Esophagus muscularis mucosa (tissue), 4 donors: ENCODE measurements around the gene CST9L. TPM values are rescaled to one million over a fixed set of nuclear protein-coding genes. Genes with fewer than 3 reads are reported as not detected.
A peak's percentile ranks its signal among the peaks of the same experiment; 100 is the strongest.

Source experiments
- DNase-seq: peaks from one replicate; pipeline ENCODE4 v3.0.0-alpha.2; 2017; ENCODE audit errors: extremely low spot score
- H3K27ac ChIP-seq, 4 donors: fragments of 200-600 bp; sonication (generic); replicated peaks in 1 of 4; 1 replicate in 3 of 4; 2 replicates in 1 of 4; pipeline ENCODE4 v1.5.1; 2016 to 2019; ENCODE audit warnings: mild to moderate bottlenecking in 1 of 4
- H3K27me3 ChIP-seq, 4 donors: fragments of 200-600 bp; sonication (generic); one replicate each; pipeline versions ENCODE4 v1.5.1 to v1.6.0; 2016 to 2019
- H3K36me3 ChIP-seq, 4 donors: fragments of 200-600 bp; sonication (generic); one replicate each; pipeline ENCODE4 v1.5.1; 2016 to 2019
- H3K4me1 ChIP-seq, 4 donors: fragments of 200-600 bp; sonication (generic); one replicate each; pipeline ENCODE4 v1.5.1; 2016 to 2019
- H3K4me3 ChIP-seq, 4 donors: fragments of 200-600 bp; sonication (generic); 1 replicate in 2 of 4; 2 replicates in 2 of 4; pipeline ENCODE4 v1.5.1; 2016 to 2019; ENCODE audit warnings: mild to moderate bottlenecking in 4 of 4, moderate library complexity in 1 of 4
- H3K9me3 ChIP-seq, 4 donors: fragments of 200-600 bp; sonication (generic); 1 replicate in 3 of 4; 2 replicates in 1 of 4; pipeline ENCODE4 v1.5.1; 2016 to 2019
- CTCF ChIP-seq, 3 experiments: fragments of 200-600 bp in 2 of 3; fragments of 450-650 bp in 1 of 3; sonication (generic) in 2 of 3; IDR thresholded peaks; one replicate each; pipeline ENCODE4 v1.5.1; 2017 to 2019; ENCODE audit warnings: antibody characterized with exemption in 3 of 3, mild to moderate bottlenecking in 2 of 3, moderate library complexity in 1 of 3
- EP300 ChIP-seq: sonication (generic); formaldehyde crosslinking; IDR thresholded peaks from one replicate; pipeline ENCODE4 v1.6.1; 2017; ENCODE audit warnings: antibody characterized with exemption
- POLR2A ChIP-seq: fragments of 450-650 bp; IDR thresholded peaks from one replicate; pipeline ENCODE4 v1.6.1; 2017; ENCODE audit warnings: antibody characterized with exemption, moderate library complexity, mild to moderate bottlenecking, low read depth
- POLR2AphosphoS5 ChIP-seq, 2 donors: sonication (generic); formaldehyde crosslinking; IDR thresholded peaks; one replicate each; pipeline ENCODE4 v1.6.1; 2017; ENCODE audit warnings: antibody characterized with exemption in 2 of 2
- WGBS: methylation state at CpG from one replicate; pipeline ENCODE4 v1.1.5; 2018; 5-methylcytosine and 5-hydroxymethylcytosine counted together
- intact Hi-C: fragments of 100-400 bp; cut with DNase I; formaldehyde crosslinking; loops from one replicate; pipeline ENCODE4 v1.15.1; 2023
- total RNA-seq, 4 donors: library from RNA; depleted of rRNA; stranded (reverse); fragments of >200 nt; gene quantifications; one replicate each; pipeline versions ENCODE4 v1.1.0 to v1.2.1, GENCODE V29; 2016

CST9L gene
- total RNA-seq, 4 donors from 2014 or later, result not detected

- Histone ChIP-seq H3K36me3 (no peaks in the 10 kb centered on the region), H3K27me3 (no peaks in the 10 kb centered on the region), H3K27ac (peak overlapping the region in 3 of 4 donors; percentile 8 to 63 (median 35)), H3K9me3 (no peaks in the 10 kb centered on the region), H3K4me1 (peaks cover 0 to 49% (median 39%) of the 10 kb centered on the region in 4 donors), H3K4me3 (no peak overlapping the region)
- peak; percentile 72 for DNase-seq
- 72% methylated on average over 17 of the region's 18 CpGs for WGBS
- intact Hi-C loops, result loop anchor here (5.0 kb wide), 1 partner anchor 186 kb away; the partner anchor contains the start of gene NAPB
- TF ChIP-seq EP300 (no peak), POLR2AphosphoS5 (IDR thresholded peaks at IDR 0.05) (no peak), POLR2A (no peak), CTCF (IDR thresholded peaks at IDR 0.05) (no peak)
Measured at GRCh38 chr20:23608251-23608846, 40.1 kb upstream of the CST9L start.

- Histone ChIP-seq H3K36me3 (no peaks in the 10 kb centered on the region), H3K4me3 (no peak overlapping the region), H3K27me3 (no peaks in the 10 kb centered on the region), H3K4me1 (peaks cover 0 to 49% (median 38%) of the 10 kb centered on the region in 4 donors), H3K27ac (peak overlapping the region in 3 of 4 donors; percentile 8 to 63 (median 35)), H3K9me3 (no peaks in the 10 kb centered on the region)
- TF ChIP-seq POLR2A (no peak), CTCF (IDR thresholded peaks at IDR 0.05) (no peak), POLR2AphosphoS5 (IDR thresholded peaks at IDR 0.05) (no peak), EP300 (no peak)
- whole genome bisulfite sequencing, result 92% methylated on average over 13 of the region's 14 CpGs
- intact Hi-C loops, result loop anchor here (1.0 to 5.0 kb wide), 2 partner anchors 166 to 185 kb away; partner anchors contain the start of gene NAPB
- DNase-seq, result peak; percentile 75
Measured at GRCh38 chr20:23607497-23608245, 39.4 kb upstream of the CST9L start.

- Histone ChIP-seq H3K4me1 (peaks cover 0 to 52% (median 38%) of the 10 kb centered on the region in 4 donors), H3K27me3 (no peaks in the 10 kb centered on the region), H3K27ac (peak overlapping the region in 3 of 4 donors; percentile 8 to 63 (median 20)), H3K36me3 (no peaks in the 10 kb centered on the region), H3K9me3 (no peaks in the 10 kb centered on the region), H3K4me3 (no peak overlapping the region)
- TF ChIP-seq POLR2AphosphoS5 (IDR thresholded peaks at IDR 0.05) (peak; percentile 49 to 53), CTCF (IDR thresholded peaks at IDR 0.05) (peak; percentile 82 to 97 (median 87)), POLR2A (no peak)
- 12% methylated on average over 8 of the region's 9 CpGs for WGBS
- peak; percentile 94 for DNase-seq
- intact Hi-C loops, result loop anchor here (1.0 to 5.0 kb wide), 2 partner anchors 165 to 184 kb away; partner anchors contain the start of gene NAPB
Measured at GRCh38 chr20:23606652-23607049, 38.4 kb upstream of the CST9L start.

GRCh38 chr20:23605867-23606651, 37.8 kb upstream of the CST9L start, which contains the start of gene CST9:
CST9 (minus strand) TSS chr20:23605917; CDS start chr20:23605864, 53 bp downstream.
- intact Hi-C loops, result loop anchor here (5.0 kb wide), 1 partner anchor 184 kb away; the partner anchor contains the start of gene NAPB
- H3K27me3 ChIP-seq, result no peaks in the 10 kb centered on the region
- TF ChIP-seq CTCF (IDR thresholded peaks at IDR 0.05) (no peak), POLR2AphosphoS5 (IDR thresholded peaks at IDR 0.05) (no peak), POLR2A (no peak), EP300 (no peak)
- no peaks in the 10 kb centered on the region for H3K36me3 ChIP-seq
- no peaks in the 10 kb centered on the region for H3K9me3 ChIP-seq
- 67% methylated on average over 14 of the region's 16 CpGs for WGBS
- no peak within 1 kb of the TSS for H3K4me3 ChIP-seq
- H3K4me1 ChIP-seq, result peaks cover 0 to 57% (median 38%) of the 10 kb centered on the region in 4 donors
- peak within 1 kb of the TSS in 3 of 4 donors; percentile 22 to 63 (median 26) for H3K27ac ChIP-seq
- peak; percentile 39 for DNase-seq
